ENCODE results near the gene MSL2.

Gene MSL2

DNA sequence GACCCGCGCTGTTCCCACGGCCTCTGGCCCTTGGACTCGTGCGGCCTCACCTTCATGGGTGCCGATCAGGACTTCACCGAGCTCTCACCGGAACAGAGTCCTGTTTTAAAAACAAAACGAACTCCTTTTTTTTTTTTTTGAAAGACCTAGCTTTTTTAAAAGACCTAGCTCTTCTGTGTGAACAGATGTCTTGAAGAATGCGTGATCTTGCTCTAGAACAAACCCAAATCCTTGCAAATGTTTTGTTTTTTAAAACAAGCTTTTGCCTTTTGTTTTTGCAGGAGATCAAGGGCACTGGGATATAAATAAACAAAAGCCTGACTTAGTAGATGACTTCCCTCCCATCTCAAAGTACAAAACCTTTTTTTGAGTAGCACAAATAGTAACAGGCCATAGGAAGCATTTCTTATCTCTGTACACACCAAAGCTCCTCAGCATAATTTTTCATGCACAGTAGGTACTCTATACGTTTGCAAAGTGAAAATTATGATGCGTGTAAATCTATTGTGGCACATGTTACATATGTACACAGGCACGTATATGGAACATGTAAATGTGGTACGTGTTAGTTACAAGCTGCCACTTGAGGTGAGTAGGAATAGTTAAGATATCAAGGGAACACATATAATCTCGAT is 1.1 kb upstream of the MSL2 start:
- Histone ChIP-seq H3K79me2 (ENCODE audit: insufficient read depth, low read length) (peaks cover 33% of the 10 kb centered on the region), H2AFZ (ENCODE audit: low read length) (peak overlapping the region; percentile 31; the same call in 1 of the 2 replicates), H3K4me3 (ENCODE audit: low read depth, low read length, poor library complexity, severe bottlenecking) (peak overlapping the region; percentile 84), H3K4me1 (ENCODE audit: insufficient read depth, low read length, severe bottlenecking) (peaks cover 23% of the 10 kb centered on the region), H3K27ac (ENCODE audit: low read depth, low read length, poor library complexity, severe bottlenecking) (peak overlapping the region; percentile 85), H3K9me3 (ENCODE audit: low read length) (peaks cover 4% of the 10 kb centered on the region; the same call in 1 of the 2 replicates), H3K9me2 (ENCODE audit: low read depth, low read length) (no peaks in the 10 kb centered on the region), H3K36me3 (ENCODE audit: insufficient read depth, low read length) (peaks cover 31% of the 10 kb centered on the region), H3K4me2 (ENCODE audit: low read length) (peak overlapping the region; percentile 76), H3K9ac (ENCODE audit: low read length) (peak overlapping the region; percentile 74), H4K20me1 (ENCODE audit: insufficient read depth, low read length) (0 out of 2 replicates have a peak, but pooled peaks cover 4% of the 10 kb centered on the region), H3K27me3 (ENCODE audit: insufficient read depth, low read length) (no peaks in the 10 kb centered on the region), H3F3A (ENCODE audit: insufficient read depth, low read length) (no peaks in the 10 kb centered on the region)
- TF ChIP-seq EZH2 (IDR thresholded peaks at IDR 0.05; ENCODE audit: borderline replicate concordance, low read length): no peak
- TF ChIP-seq, protein P1, sequence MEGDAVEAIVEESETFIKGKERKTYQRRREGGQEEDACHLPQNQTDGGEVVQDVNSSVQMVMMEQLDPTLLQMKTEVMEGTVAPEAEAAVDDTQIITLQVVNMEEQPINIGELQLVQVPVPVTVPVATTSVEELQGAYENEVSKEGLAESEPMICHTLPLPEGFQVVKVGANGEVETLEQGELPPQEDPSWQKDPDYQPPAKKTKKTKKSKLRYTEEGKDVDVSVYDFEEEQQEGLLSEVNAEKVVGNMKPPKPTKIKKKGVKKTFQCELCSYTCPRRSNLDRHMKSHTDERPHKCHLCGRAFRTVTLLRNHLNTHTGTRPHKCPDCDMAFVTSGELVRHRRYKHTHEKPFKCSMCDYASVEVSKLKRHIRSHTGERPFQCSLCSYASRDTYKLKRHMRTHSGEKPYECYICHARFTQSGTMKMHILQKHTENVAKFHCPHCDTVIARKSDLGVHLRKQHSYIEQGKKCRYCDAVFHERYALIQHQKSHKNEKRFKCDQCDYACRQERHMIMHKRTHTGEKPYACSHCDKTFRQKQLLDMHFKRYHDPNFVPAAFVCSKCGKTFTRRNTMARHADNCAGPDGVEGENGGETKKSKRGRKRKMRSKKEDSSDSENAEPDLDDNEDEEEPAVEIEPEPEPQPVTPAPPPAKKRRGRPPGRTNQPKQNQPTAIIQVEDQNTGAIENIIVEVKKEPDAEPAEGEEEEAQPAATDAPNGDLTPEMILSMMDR (IDR thresholded peaks at IDR 0.05; ENCODE audit: low read length): no peak

- H3K9ac ChIP-seq (ENCODE audit: low read length): peak overlapping the region; percentile 85
- TF ChIP-seq EZH2 (IDR thresholded peaks at IDR 0.05; ENCODE audit: borderline replicate concordance, low read length): no peak
- TF ChIP-seq, protein P1 (IDR thresholded peaks at IDR 0.05; ENCODE audit: low read length): no peak
- H3F3A ChIP-seq (ENCODE audit: insufficient read depth, low read length): no peaks in the 10 kb centered on the region
- H3K4me3 ChIP-seq (ENCODE audit: low read depth, low read length, poor library complexity, severe bottlenecking): peak overlapping the region; percentile 84
- no peaks in the 10 kb centered on the region for H3K9me2 ChIP-seq (ENCODE audit: low read depth, low read length)
- peaks cover 40% of the 10 kb centered on the region for H3K79me2 ChIP-seq (ENCODE audit: insufficient read depth, low read length)
- H2AFZ ChIP-seq (ENCODE audit: low read length): no peak overlapping the region
- H3K4me2 ChIP-seq (ENCODE audit: low read length): peak overlapping the region; percentile 90
- 0 out of 2 replicates have a peak, but pooled peaks cover 4% of the 10 kb centered on the region for H4K20me1 ChIP-seq (ENCODE audit: insufficient read depth, low read length)
- H3K9me3 ChIP-seq (ENCODE audit: low read length): peaks cover 4% of the 10 kb centered on the region; the same call in 1 of the 2 replicates
- no peaks in the 10 kb centered on the region for H3K27me3 ChIP-seq (ENCODE audit: insufficient read depth, low read length)
- H3K27ac ChIP-seq (ENCODE audit: low read depth, low read length, poor library complexity, severe bottlenecking): peak overlapping the region; percentile 85
- H3K36me3 ChIP-seq (ENCODE audit: insufficient read depth, low read length): peaks cover 31% of the 10 kb centered on the region
- H3K4me1 ChIP-seq (ENCODE audit: insufficient read depth, low read length, severe bottlenecking): peaks cover 30% of the 10 kb centered on the region
These were observed 445 bp upstream of the MSL2 start for GRCh38 chr3:136196401-136197158.

DNA sequence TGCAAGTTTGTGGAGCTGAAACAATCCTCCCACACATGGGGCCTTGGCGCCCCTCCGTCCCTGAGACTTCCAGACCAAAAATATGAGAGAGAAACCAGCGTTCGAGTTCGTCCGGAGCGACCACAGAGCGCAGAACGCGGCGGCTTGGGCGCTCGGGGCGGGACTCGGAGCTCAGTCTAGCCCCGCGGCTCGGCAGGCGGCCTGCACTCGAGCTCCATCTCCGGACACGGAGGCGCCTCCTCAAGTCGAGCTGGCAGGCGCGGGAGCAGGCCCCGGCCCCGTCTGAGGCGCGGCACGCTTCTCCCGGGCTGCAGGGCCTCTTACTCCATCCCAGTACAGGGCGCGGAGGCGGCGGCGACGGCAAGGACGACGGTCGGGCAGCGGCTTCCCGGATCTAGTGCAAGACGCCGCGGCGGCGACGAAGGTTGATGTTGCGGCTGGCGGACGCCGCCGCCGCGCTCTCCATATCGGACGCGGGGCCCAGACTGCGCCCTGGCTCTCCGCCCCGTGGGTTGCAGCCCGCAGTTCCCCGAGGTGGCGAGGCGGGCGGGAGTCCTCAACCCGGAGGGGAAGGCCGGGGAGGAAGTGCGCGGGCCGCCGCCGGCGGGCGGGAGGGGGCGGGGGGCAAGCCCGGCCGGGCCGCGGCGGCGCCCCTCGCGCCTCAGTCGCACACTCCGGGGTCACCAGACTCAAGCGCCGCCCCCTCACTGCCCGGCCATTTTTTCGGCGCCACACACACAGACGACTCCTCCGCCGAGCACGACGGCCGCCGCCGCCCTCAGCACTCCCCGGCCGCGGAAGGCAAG is 674 bp downstream of the MSL2 start:
- H3K9me2 ChIP-seq (ENCODE audit: low read depth, low read length): no peaks in the 10 kb centered on the region
- no peak overlapping the region for H2AFZ ChIP-seq (ENCODE audit: low read length)

More for the DNA sequence above, 674 bp downstream of the MSL2 start:
- peak overlapping the region; percentile 84 for H3K4me3 ChIP-seq (ENCODE audit: low read depth, low read length, poor library complexity, severe bottlenecking)
- peak overlapping the region; percentile 85 for H3K27ac ChIP-seq (ENCODE audit: low read depth, low read length, poor library complexity, severe bottlenecking)
- H3K79me2 ChIP-seq (ENCODE audit: insufficient read depth, low read length): peaks cover 51% of the 10 kb centered on the region
- peak overlapping the region; percentile 90 for H3K4me2 ChIP-seq (ENCODE audit: low read length)
- peaks cover 41% of the 10 kb centered on the region for H3K4me1 ChIP-seq (ENCODE audit: insufficient read depth, low read length, severe bottlenecking)
- no peaks in the 10 kb centered on the region for H3K27me3 ChIP-seq (ENCODE audit: insufficient read depth, low read length)
- peak overlapping the region; percentile 85 for H3K9ac ChIP-seq (ENCODE audit: low read length)
- peaks cover 37% of the 10 kb centered on the region for H3K36me3 ChIP-seq (ENCODE audit: insufficient read depth, low read length)
- peaks cover 4% of the 10 kb centered on the region; the same call in 1 of the 2 replicates for H3K9me3 ChIP-seq (ENCODE audit: low read length)
- H4K20me1 ChIP-seq (ENCODE audit: insufficient read depth, low read length): 0 out of 2 replicates have a peak, but pooled peaks cover 4% of the 10 kb centered on the region
- no peaks in the 10 kb centered on the region for H3F3A ChIP-seq (ENCODE audit: insufficient read depth, low read length)
- TF ChIP-seq EZH2 (IDR thresholded peaks at IDR 0.05; ENCODE audit: borderline replicate concordance, low read length): no peak
- TF ChIP-seq, protein P1 (IDR thresholded peaks at IDR 0.05; ENCODE audit: low read length): no peak

All from OCI-LY1 (cell line).